Activated naive CD4-positive, alpha-beta T cell treated with anti-CD3 and anti-CD28 coated beads, Interleukin-2, amount 10 ng/mL, durations not matched to agents 7 days and 5 days (primary cell): ENCODE results near the gene YIPF3.

ENCODE experiments used
- CTCF ChIA-PET: fragments of 350-600 bp; sonication (Branson Sonifier 250); formaldehyde crosslinking; loops from one replicate; lab custom pipeline; 2021; ENCODE audit warnings: antibody characterized with exemption; lab: Charles Lee
- DNase-seq: peaks from one replicate; pipeline ENCODE4 v3.0.0-alpha.2; 2020
- H3K27ac Mint-ChIP-seq: one replicate; pipeline ENCODE4 v1.8.0; 2021; ENCODE audit warnings: mild to moderate bottlenecking, moderate library complexity, mixed read lengths
- H3K27me3 Mint-ChIP-seq: one replicate; pipeline ENCODE4 v1.8.0; 2021; ENCODE audit warnings: mild to moderate bottlenecking, mixed read lengths
- H3K36me3 Mint-ChIP-seq: one replicate; pipeline ENCODE4 v1.8.0; 2021; ENCODE audit warnings: mixed read lengths
- H3K4me1 Mint-ChIP-seq: one replicate; pipeline ENCODE4 v1.8.0; 2021; ENCODE audit warnings: mixed read lengths
- H3K4me3 Mint-ChIP-seq: one replicate; pipeline ENCODE4 v1.8.0; 2021; ENCODE audit warnings: mild to moderate bottlenecking, moderate library complexity, mixed read lengths
- H3K9me3 Mint-ChIP-seq: one replicate; pipeline ENCODE4 v1.8.0; 2021; ENCODE audit warnings: mixed read lengths

The YIPF3 gene

DNA sequence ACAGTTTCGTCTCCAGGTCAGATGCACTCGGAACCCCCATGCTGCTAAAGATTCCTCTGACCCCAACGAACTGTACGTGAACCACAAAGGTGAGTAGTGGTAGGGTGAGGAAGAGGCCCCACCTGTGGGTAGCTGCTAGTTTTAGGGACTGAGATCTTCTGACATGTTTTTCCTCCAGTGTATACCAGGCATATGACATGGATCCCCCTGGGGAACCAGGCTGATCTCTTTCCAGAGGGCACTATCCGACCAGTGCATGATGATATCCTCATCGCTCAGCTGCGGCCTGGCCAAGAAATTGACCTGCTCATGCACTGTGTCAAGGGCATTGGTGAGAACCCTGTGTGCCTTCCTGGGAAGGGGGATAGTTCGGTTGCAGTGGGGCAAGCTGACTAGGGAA, 3.4 kb upstream of the YIPF3 start:
- no peaks in the 10 kb centered on the region for H3K27me3 Mint-ChIP-seq
- no peaks in the 10 kb centered on the region for H3K9me3 Mint-ChIP-seq
- H3K27ac Mint-ChIP-seq, result no peak overlapping the region
- H3K36me3 Mint-ChIP-seq, result peaks cover 46% of the 10 kb centered on the region
- no peak for DNase-seq
- peaks cover 22% of the 10 kb centered on the region for H3K4me1 Mint-ChIP-seq
- CTCF ChIA-PET, result interaction anchor here (1.3 to 2.4 kb wide), 2 partner anchors 8 to 13 kb away, joined by 3 to 12 read pairs; no protein-coding TSS in a partner anchor
- no peak overlapping the region for H3K4me3 Mint-ChIP-seq

DNA sequence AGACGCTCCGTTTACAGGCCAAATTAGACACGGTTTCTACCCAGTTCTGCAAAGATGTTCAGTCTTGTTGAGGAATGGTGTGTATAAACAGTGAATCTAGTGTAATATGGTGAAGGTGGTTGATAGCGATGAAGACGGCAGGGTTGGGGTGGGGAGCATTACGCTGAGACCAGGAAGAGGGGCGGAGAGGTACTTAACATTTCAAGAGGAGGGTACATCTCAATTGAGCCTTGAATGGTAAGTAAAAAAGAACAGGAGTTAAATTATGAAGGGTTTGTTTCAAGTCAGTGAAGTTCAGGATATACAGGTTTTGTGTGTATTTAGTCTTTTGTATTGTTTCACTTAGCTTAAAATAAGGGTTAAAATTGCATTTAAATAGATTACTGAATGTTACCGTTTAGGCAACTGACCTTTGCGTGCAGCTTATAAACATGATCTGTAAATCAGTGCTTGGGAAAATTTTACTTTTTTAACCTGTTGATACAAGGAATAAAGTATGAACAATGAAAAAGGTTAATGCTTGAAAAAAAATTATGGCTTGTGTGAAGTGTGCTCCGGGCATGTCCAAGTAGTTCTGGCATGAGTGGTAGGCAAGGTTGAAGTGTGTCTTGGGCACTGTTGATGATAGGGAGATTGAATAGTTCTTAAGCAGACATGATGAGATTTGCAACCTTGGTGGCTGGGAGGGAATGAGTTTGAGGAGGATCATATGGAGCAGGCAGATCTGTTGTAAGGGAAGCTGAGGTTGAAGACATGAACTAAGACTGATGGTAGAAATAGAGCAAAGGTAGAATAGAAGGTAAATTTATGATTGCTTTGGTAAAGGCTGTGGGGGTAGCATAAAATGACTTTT, 1.0 kb upstream of the YIPF3 start:
- Mint-ChIP-seq H3K27ac (no peak overlapping the region), H3K4me1 (peaks cover 28% of the 10 kb centered on the region), H3K36me3 (peaks cover 41% of the 10 kb centered on the region), H3K4me3 (no peak overlapping the region), H3K9me3 (no peaks in the 10 kb centered on the region), H3K27me3 (no peaks in the 10 kb centered on the region)
- CTCF ChIA-PET, result interaction anchor here (4.5 kb wide), 1 partner anchor 10 kb away, joined by 27 read pairs; no protein-coding TSS in a partner anchor
- peak; percentile 26 for DNase-seq

DNA sequence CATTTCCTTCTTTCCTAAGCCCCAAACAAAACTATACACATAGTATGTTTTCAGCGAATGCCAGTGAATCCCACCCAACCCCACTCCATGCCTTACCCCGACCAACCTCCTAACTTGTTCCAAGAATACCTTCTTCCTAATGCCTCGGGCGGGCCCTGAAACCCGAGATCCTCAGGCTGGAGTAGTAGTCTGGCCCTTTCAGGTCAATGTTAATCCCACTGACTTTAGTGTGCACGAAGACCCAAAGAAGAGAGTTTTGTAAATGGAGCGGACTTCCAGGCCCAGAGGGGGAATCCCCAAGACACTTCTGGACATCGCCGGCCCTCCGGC, 394 bp downstream of the YIPF3 start:
- CTCF ChIA-PET, result interaction anchor here (0.9 to 4.5 kb wide), 2 partner anchors 9 to 48 kb away, joined by 3 to 27 read pairs; no protein-coding TSS in a partner anchor
- Mint-ChIP-seq H3K9me3 (no peaks in the 10 kb centered on the region), H3K4me1 (peaks cover 30% of the 10 kb centered on the region), H3K27me3 (no peaks in the 10 kb centered on the region), H3K4me3 (no peak overlapping the region), H3K36me3 (peaks cover 49% of the 10 kb centered on the region), H3K27ac (no peak overlapping the region)
- no peak for DNase-seq

DNA sequence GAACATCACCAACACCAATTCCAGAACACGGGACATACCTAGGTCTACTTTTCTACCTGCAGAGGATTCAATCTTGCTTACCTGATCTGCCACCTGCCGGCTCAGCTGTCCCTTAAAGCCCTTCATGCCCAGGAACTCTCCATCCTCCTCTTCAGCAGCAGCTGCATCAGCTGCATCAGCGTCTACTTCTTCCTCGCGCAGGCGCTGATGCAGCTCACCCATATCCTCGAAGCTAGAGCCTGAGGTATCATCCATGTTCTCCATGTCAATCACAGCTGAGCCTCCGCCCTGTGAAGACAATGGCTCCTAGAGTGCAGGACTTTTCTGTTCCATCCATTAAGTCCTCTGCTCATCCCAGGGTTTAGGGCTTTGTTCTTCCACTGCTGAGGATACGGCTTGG, 918 bp downstream of the YIPF3 start:
- CTCF ChIA-PET, result interaction anchor here (0.9 to 4.5 kb wide), 2 partner anchors 9 to 49 kb away, joined by 3 to 27 read pairs; no protein-coding TSS in a partner anchor
- Mint-ChIP-seq H3K27ac (no peak overlapping the region), H3K9me3 (no peaks in the 10 kb centered on the region), H3K36me3 (peaks cover 51% of the 10 kb centered on the region), H3K27me3 (no peaks in the 10 kb centered on the region), H3K4me1 (peaks cover 30% of the 10 kb centered on the region), H3K4me3 (no peak overlapping the region)
- no peak for DNase-seq

DNA sequence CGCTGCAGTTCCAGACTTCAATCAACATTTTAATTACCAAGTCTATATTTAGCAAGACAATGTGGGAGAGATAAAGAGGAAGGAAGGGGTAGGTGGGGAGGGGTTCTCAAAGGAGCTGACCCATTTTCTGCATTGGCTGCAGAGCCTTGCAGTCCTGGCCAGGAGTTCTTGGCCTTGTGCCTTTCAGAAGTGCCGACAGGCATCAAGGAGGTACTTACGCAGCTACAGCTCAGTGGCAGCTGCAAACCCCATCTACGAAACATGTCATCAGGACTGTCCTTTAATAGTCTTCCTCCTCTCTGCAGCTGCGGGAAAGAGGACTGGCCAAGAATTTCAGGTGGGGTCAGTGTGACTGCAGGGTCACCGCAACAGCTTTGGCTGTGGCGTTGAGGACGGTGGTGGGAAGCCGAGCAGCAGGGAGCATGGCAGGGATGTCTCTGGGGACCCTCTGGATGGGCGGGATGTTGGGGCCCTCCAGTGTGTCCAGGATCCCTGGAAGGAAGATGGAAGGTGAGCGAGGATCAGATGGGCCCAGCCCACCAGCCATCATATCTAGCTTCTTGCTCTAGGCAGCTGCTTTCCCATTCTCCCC, 4.8 kb downstream of the YIPF3 start:
- CTCF ChIA-PET, result no interaction called here

DNA sequence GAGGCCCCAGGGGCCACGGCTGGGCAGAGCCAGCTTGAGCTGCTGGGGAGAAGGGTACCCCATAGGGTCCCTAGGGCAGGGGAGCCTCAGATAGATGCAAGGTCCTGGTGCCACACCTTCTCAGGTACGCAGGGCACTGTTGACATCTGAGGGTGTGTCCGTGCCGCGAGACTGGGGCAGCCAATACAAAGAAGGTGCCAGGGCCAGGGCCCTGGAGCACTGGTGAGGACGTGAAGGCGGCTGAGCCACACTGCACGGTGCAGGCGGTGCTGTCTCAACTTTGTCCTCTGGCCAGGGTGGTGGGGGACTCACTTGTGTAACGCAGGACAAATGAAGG, 5.9 kb downstream of the YIPF3 start:
- Mint-ChIP-seq H3K27ac (no peak overlapping the region), H3K27me3 (peaks cover 34% of the 10 kb centered on the region), H3K36me3 (peaks cover 37% of the 10 kb centered on the region), H3K9me3 (no peaks in the 10 kb centered on the region), H3K4me1 (peaks cover 34% of the 10 kb centered on the region), H3K4me3 (peak overlapping the region; percentile 71)
- DNase-seq, result no peak
- CTCF ChIA-PET, result no interaction called here

More for the DNA sequence above, 4.8 kb downstream of the YIPF3 start:
- peaks cover 39% of the 10 kb centered on the region for H3K36me3 Mint-ChIP-seq
- peaks cover 31% of the 10 kb centered on the region for H3K27me3 Mint-ChIP-seq
- H3K4me3 Mint-ChIP-seq, result no peak overlapping the region
- no peaks in the 10 kb centered on the region for H3K9me3 Mint-ChIP-seq
- H3K4me1 Mint-ChIP-seq, result peaks cover 38% of the 10 kb centered on the region
- H3K27ac Mint-ChIP-seq, result no peak overlapping the region
- no peak for DNase-seq

DNA sequence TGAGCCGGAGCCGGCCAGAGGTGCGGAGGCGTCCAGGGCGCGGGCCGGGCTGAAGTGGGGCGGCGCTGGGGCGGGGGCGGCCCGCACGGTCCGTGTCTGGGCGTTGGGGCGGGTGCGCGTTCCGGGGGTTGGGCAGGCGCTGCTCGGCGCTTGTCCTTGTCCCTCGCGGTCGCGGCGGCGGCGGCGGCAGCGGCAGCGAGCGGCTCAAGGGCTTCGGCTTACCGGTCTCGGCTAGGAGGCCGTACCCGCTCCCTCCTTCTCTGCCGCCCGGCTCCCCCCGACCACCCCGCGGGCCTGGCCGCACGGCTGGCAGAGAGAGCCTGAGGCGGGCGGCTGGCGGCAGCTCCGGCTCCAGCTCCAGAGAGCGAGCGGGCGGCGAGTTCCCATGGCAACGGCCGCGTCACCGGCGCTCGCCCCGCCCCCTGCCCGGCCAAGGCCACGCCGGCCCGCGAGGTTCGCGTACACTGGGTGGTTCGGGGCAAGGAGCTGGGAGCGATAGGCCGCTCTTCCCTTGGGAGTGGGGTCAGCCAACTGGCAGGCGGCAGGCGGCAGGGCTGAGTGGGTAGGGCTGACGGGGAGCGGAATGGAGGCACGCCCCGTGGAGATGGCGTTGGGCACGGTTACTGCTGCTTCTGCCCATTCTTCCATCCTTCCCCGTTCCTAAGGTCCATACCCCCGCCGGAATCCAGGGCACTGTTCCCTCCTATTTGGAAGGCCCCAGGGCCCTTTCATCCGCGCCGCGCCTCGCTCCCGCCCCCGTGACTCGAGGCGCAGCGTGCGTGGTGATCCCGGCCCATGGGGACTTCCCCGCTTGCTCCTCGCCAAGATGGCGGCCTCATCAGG, 6.5 kb downstream of the YIPF3 start, which contains the start of gene LRRC73:
LRRC73 (minus strand) TSS at position 363 of the 843 bp plus-strand sequence. CDS start 561 bp downstream, outside the sequence.
- CTCF ChIA-PET, result interaction anchor here (0.6 to 0.9 kb wide), 3 partner anchors 182 to 248 kb away, joined by 3 read pairs; no protein-coding TSS in a partner anchor
- peak within 1 kb of the TSS; percentile 3 for H3K27ac Mint-ChIP-seq
- H3K36me3 Mint-ChIP-seq, result peaks cover 34% of the 10 kb centered on the region
- peaks cover 34% of the 10 kb centered on the region for H3K27me3 Mint-ChIP-seq
- H3K9me3 Mint-ChIP-seq, result no peaks in the 10 kb centered on the region
- H3K4me3 Mint-ChIP-seq, result peak within 1 kb of the TSS; percentile 73
- H3K4me1 Mint-ChIP-seq, result peaks cover 28% of the 10 kb centered on the region
- peak; percentile 84 for DNase-seq

DNA sequence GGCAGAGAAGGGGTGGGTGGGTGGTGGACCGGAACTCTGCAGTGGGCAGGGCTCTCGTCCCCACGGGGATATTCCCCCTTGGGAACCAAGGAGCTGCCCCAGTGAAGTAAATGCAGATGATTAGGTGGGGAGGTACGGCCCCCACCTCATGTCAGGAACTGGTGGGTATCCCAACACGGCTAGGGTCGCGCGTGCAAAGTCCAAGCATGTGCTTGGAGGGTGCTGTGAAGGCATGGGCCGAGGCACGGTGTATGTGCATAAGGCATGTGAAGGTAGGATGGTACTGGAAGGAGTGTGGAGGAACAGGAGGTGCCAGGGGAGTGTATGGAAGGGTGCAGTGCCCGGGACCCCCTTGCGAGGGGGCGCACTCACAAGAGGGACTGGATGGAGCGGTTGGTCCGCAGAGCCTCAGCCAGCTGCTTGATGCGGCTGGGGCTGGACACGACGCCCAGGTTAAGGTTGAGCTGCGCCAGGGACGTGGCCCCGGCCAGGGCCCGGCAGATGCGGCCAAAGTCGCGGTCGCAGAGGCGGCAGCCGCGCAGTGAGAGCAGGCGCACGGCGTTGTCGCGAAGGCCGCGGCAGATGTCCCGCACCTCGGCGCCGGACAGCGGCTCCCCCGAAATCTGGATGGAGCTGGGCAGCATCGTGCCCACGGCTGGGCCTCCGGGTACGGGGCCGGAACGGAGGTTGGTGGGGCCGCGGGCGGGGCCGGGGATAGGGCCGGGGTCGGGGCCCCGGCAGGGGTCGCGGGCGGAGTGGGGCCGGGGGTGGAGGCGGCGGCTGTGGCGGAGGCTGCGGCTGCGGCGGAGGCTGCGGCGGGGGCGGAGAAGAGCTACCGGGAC, 7.4 kb downstream of the YIPF3 start:
- peak overlapping the region; percentile 3 for H3K27ac Mint-ChIP-seq
- H3K27me3 Mint-ChIP-seq, result peaks cover 34% of the 10 kb centered on the region
- H3K36me3 Mint-ChIP-seq, result peaks cover 32% of the 10 kb centered on the region
- no peaks in the 10 kb centered on the region for H3K9me3 Mint-ChIP-seq
- CTCF ChIA-PET, result interaction anchor here (0.6 to 3.3 kb wide), 3 partner anchors 7 to 247 kb away, joined by 3 to 27 read pairs (median 3); partner anchors contain the start of genes POLR1C and YIPF3
- H3K4me1 Mint-ChIP-seq, result peaks cover 22% of the 10 kb centered on the region
- peak overlapping the region; percentile 73 for H3K4me3 Mint-ChIP-seq
- no peak for DNase-seq

DNA sequence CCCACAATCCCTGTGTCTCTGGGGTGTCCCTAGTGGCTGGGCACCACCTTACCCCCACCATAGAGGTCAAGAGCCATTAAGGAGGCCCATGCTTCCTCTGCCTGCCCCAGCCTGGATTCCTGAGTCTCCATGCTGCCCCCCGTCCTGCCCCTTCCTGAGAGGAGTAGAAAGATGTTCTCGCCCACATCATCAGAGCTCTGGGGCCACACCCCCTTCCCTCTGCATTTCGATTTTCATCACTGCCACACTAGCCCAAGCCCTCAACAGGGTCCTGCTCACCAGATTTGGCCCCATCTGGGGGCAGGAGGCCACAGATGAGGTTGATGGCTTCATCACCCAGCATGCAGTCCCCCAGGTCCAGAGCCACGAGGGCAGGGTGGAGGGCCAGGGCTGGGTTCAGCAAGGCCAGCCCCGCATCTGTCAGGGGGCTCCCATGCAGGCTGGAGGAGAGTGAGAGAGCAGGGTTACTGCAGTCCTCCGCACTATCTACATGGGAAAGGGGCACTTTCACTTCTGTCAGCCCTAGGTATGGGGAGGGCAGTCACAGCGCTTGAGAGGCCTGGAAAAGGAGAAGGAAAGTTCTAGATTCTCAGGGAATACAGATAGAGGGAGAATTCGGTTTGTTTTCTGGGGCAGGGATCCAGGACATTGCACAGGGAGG, 8.1 kb downstream of the YIPF3 start:
- CTCF ChIA-PET, result interaction anchor here (1.4 to 4.9 kb wide), 9 partner anchors 8 to 279 kb away, joined by 3 to 46 read pairs (median 17); partner anchors contain the start of genes CRIP3, DLK2, DNPH1 and POLR1C
- peaks cover 34% of the 10 kb centered on the region for H3K27me3 Mint-ChIP-seq
- H3K4me1 Mint-ChIP-seq, result peaks cover 17% of the 10 kb centered on the region
- DNase-seq, result no peak
- H3K36me3 Mint-ChIP-seq, result peaks cover 34% of the 10 kb centered on the region
- no peak overlapping the region for H3K27ac Mint-ChIP-seq
- H3K9me3 Mint-ChIP-seq, result no peaks in the 10 kb centered on the region
- H3K4me3 Mint-ChIP-seq, result peak overlapping the region; percentile 73

DNA sequence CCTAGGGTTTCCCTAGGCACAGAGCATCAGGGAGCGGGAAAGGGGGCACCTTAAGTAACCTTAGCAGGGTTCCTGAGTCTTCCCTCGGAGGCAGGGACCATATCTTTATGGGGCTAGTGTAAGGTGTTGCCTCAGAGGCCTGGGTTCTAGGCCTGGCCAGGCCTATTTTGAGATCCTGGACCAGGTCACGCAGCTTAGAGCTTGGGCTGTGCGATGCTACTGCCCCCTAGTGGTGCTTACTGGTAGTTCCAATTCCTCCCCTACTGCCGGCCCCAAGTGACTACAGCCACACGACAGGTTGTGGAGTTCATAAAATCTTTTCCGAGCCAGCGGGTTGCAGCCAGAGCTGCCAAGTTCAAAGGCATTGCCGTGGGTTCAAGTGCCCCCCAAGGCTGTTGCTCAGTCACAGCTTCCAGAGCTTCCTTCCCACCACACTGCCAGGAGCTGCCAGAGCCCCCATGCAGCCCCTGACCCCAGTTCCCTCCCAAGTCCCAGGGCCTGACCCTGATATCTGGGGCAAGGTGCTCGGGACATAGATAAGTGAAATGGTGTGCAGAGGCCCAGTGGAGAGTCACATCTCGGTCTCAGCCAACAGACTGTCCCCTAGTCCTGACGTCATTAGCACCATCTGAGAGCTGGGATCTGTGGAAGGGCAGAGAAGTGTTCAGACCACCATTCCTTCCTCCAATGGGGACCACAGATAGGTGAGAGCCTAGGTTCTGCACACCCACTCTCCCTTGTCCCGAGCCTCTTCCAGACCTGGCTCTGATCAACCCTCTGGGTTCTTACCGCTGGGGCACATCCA, 9.9 kb downstream of the YIPF3 start:
- CTCF ChIA-PET, result interaction anchor here (0.8 to 4.9 kb wide), 37 partner anchors 7 to 606 kb away, joined by 3 to 46 read pairs (median 5); partner anchors contain the start of genes CRIP3, DLK2, DNPH1 and POLR1C
- H3K4me3 Mint-ChIP-seq, result no peak overlapping the region
- DNase-seq, result peak; percentile 85
- H3K4me1 Mint-ChIP-seq, result peaks cover 13% of the 10 kb centered on the region
- no peak overlapping the region for H3K27ac Mint-ChIP-seq
- H3K36me3 Mint-ChIP-seq, result peaks cover 31% of the 10 kb centered on the region
- no peaks in the 10 kb centered on the region for H3K9me3 Mint-ChIP-seq
- H3K27me3 Mint-ChIP-seq, result peaks cover 34% of the 10 kb centered on the region

DNA sequence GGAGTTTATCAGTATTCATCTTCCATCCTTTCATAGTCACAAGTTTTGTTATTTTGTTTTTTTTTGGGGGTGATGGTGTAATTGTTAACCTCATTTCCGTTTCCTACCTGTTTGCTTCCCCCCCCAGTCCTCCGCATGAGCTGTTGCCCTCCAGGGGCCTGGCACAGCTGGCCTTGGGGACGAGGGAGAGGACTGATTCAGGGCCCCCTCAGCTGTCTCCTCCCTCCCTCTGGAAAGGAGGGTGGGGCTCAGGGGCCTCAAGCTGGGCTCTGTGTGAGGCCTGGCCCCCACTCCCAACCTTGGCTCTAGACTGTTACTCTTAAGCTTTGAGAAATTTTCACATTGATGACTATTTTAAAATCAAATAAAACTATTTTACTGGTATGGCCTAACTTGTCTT, 10.6 kb downstream of the YIPF3 start:
- Mint-ChIP-seq H3K4me1 (peaks cover 10% of the 10 kb centered on the region), H3K4me3 (no peak overlapping the region), H3K36me3 (peaks cover 32% of the 10 kb centered on the region), H3K9me3 (no peaks in the 10 kb centered on the region), H3K27ac (no peak overlapping the region), H3K27me3 (peaks cover 34% of the 10 kb centered on the region)
- CTCF ChIA-PET, result interaction anchor here (0.7 to 4.9 kb wide), 34 partner anchors 11 to 605 kb away, joined by 3 to 46 read pairs (median 5); partner anchors contain the start of genes CRIP3, DLK2, DNPH1 and POLR1C
- no peak for DNase-seq

DNA sequence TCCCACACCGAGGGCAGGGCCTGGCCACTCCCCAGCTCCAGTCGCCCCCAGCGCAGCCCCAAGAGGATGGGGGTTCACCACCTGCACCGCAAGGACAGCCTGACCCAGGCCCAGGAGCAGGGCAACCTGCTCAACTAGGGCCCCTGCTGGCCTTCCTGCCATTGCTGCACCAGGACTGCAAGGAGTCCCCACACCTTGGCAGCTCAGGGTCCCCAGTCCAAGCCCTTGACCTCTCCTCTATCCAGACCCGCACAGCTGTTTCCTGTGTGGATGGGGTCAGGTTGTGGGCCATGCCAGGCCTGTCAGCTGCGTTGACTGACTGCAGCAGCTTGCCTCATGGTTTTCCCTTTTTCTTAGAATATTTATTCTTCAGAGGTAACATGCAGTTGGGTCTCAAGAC, 11.0 kb downstream of the YIPF3 start:
- H3K36me3 Mint-ChIP-seq, result peaks cover 30% of the 10 kb centered on the region
- H3K4me1 Mint-ChIP-seq, result peaks cover 10% of the 10 kb centered on the region

More for the DNA sequence above, 11.0 kb downstream of the YIPF3 start:
- no peak for DNase-seq
- Mint-ChIP-seq H3K27ac (no peak overlapping the region), H3K27me3 (peaks cover 34% of the 10 kb centered on the region), H3K4me3 (no peak overlapping the region), H3K9me3 (no peaks in the 10 kb centered on the region)
- CTCF ChIA-PET, result interaction anchor here (0.6 to 4.9 kb wide), 31 partner anchors 10 to 561 kb away, joined by 3 to 46 read pairs (median 5); partner anchors contain the start of genes CRIP3, DLK2, DNPH1 and POLR1C
